Osteocyte (in vitro differentiated cells): Measurements from ENCODE around the gene SCGB1A1. TPM values are rescaled to one million over a fixed set of nuclear protein-coding genes. Genes with fewer than 3 reads are reported as not detected.

Experiments used
- DNase-seq: peaks from one replicate; pipeline ENCODE4 v3.0.0; 2021; ENCODE audit warnings: mixed read lengths; ENCODE audit not compliant: unreplicated experiment; ENCODE audit errors: extremely low spot score
- H3K27ac Mint-ChIP-seq: one replicate; pipeline ENCODE4 v1.8.0; 2021; ENCODE audit warnings: mild to moderate bottlenecking, mixed read lengths; ENCODE audit not compliant: unreplicated experiment
- H3K27me3 Mint-ChIP-seq: one replicate; pipeline ENCODE4 v1.8.0; 2021; ENCODE audit warnings: mixed read lengths; ENCODE audit not compliant: unreplicated experiment
- H3K36me3 Mint-ChIP-seq: one replicate; pipeline ENCODE4 v1.8.0; 2021; ENCODE audit warnings: mixed read lengths; ENCODE audit not compliant: unreplicated experiment
- H3K4me1 Mint-ChIP-seq: one replicate; pipeline ENCODE4 v1.8.0; 2021; ENCODE audit warnings: mixed read lengths; ENCODE audit not compliant: unreplicated experiment
- H3K4me3 Mint-ChIP-seq: one replicate; pipeline ENCODE4 v1.8.0; 2021; ENCODE audit warnings: mild to moderate bottlenecking, moderate library complexity, mixed read lengths; ENCODE audit not compliant: unreplicated experiment
- H3K9me3 Mint-ChIP-seq: one replicate; pipeline ENCODE4 v1.8.0; 2021; ENCODE audit warnings: mixed read lengths; ENCODE audit not compliant: unreplicated experiment
- total RNA-seq: library from RNA; stranded (reverse); gene quantifications from 2 replicates; pipeline ENCODE4 v1.2.1, GENCODE V29; 2021
- TF ChIP-seq, protein P1 (sequence below): fragments of 200-600 bp; sonication (generic); IDR thresholded peaks from 2 replicates; pipeline ENCODE4 v1.5.0; 2021; ENCODE audit warnings: antibody characterized with exemption, mild to moderate bottlenecking, moderate library complexity

The SCGB1A1 gene
- total RNA-seq, 1 donor from 2014 or later: not detected

DNA sequence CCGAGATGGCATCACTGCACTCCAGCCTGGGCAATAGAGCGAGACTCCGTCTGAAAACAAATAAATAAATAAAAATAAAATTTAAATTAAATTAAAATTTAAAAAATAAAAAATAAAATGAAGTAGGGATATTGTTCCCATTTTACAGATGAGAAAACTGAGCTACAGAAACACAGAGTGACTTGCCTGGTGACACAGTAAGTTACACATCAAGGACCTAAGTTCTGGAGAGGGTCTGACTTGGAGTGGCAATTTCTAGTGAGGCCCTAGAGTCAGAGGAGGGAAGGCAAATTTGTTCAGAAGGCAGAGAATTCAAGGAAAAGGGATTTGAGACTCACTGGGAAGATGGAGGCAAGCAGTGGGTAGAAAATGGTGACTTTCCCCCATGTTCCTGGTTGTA is 2.0 kb downstream of the SCGB1A1 start:
- H3K9me3 Mint-ChIP-seq: no peaks in the 10 kb centered on the region
- H3K36me3 Mint-ChIP-seq: no peaks in the 10 kb centered on the region
- H3K4me3 Mint-ChIP-seq: no peak overlapping the region
- DNase-seq: no peak
- TF ChIP-seq, protein P1, sequence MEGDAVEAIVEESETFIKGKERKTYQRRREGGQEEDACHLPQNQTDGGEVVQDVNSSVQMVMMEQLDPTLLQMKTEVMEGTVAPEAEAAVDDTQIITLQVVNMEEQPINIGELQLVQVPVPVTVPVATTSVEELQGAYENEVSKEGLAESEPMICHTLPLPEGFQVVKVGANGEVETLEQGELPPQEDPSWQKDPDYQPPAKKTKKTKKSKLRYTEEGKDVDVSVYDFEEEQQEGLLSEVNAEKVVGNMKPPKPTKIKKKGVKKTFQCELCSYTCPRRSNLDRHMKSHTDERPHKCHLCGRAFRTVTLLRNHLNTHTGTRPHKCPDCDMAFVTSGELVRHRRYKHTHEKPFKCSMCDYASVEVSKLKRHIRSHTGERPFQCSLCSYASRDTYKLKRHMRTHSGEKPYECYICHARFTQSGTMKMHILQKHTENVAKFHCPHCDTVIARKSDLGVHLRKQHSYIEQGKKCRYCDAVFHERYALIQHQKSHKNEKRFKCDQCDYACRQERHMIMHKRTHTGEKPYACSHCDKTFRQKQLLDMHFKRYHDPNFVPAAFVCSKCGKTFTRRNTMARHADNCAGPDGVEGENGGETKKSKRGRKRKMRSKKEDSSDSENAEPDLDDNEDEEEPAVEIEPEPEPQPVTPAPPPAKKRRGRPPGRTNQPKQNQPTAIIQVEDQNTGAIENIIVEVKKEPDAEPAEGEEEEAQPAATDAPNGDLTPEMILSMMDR: no peak
- H3K4me1 Mint-ChIP-seq: peaks cover 15% of the 10 kb centered on the region
- H3K27me3 Mint-ChIP-seq: peaks cover 2% of the 10 kb centered on the region
- H3K27ac Mint-ChIP-seq: no peak overlapping the region

DNA sequence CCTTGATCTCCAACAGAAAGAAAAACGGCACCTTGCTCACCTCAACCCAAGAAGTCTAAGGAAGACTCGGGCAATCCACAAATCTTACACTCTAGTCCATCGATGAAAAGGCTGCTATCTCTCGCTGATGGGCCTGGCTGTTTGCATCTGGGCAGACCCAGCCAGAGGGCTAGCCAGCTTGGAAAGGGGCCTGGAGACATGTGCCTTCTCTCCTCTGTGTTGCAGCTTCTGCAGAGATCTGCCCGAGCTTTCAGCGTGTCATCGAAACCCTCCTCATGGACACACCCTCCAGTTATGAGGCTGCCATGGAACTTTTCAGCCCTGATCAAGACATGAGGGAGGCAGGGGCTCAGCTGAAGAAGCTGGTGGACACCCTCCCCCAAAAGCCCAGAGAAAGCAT is 3.2 kb downstream of the SCGB1A1 start:
- Mint-ChIP-seq H3K27me3 (peaks cover 2% of the 10 kb centered on the region), H3K27ac (no peak overlapping the region), H3K4me3 (no peak overlapping the region), H3K9me3 (no peaks in the 10 kb centered on the region), H3K36me3 (no peaks in the 10 kb centered on the region), H3K4me1 (peaks cover 26% of the 10 kb centered on the region)
- DNase-seq: no peak
- TF ChIP-seq, protein P1: no peak

DNA sequence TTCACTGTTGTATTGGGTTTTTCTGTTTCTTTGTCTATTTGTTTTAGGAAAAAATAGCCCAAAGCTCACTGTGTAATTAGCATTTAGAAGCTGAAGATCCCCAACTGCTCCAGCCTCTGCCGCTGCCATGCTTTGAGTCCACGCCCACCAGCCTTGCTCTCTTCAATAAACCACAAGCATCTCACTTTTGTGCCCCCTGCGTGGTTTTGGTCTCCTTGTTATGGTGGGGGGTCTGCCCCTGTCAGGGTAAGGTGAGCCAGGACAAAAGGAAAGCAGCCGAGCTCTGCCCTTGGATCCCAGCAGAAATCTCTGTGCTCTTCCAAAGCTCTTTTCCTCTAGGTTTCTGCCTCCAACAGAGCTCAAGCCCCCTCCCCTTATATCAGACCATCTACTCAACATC is 4.2 kb downstream of the SCGB1A1 start:
- TF ChIP-seq, protein P1: no peak
- Mint-ChIP-seq H3K4me3 (no peak overlapping the region), H3K27me3 (peaks cover 2% of the 10 kb centered on the region), H3K4me1 (peaks cover 35% of the 10 kb centered on the region), H3K36me3 (no peaks in the 10 kb centered on the region), H3K27ac (no peak overlapping the region), H3K9me3 (no peaks in the 10 kb centered on the region)
- DNase-seq: no peak

DNA sequence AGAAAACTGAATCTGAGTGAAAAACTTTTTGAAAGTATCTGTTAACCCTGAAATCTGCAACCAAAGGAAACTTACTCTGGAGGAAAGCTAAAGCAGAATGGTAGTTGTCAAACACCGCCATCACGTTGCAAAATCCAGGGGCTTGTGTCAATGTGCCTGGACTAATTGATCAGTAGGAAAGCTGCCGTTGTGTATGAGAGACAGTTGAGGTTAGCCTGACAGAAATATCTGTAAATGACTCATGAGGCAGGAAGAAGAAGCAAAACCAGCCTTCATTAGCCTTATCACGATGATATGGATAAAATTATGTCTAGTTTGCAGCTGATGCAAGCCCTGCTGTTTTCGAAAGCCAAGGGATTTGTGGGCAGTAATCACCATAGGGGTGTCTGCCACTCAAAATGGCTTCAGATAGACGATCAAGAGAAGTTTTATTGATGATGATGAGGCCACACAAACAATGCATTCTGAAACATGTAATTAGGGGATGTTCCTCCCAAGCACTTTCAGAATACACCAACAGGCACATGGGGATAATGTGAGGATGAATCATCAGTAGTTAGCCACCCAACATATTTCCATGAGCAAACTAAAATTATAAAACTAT is 8.9 kb downstream of the SCGB1A1 start:
- Mint-ChIP-seq H3K27me3 (no peaks in the 10 kb centered on the region), H3K36me3 (no peaks in the 10 kb centered on the region), H3K27ac (peak overlapping the region; percentile 79), H3K4me1 (peaks cover 66% of the 10 kb centered on the region), H3K4me3 (no peak overlapping the region), H3K9me3 (no peaks in the 10 kb centered on the region)
- DNase-seq: no peak
- TF ChIP-seq, protein P1: no peak

DNA sequence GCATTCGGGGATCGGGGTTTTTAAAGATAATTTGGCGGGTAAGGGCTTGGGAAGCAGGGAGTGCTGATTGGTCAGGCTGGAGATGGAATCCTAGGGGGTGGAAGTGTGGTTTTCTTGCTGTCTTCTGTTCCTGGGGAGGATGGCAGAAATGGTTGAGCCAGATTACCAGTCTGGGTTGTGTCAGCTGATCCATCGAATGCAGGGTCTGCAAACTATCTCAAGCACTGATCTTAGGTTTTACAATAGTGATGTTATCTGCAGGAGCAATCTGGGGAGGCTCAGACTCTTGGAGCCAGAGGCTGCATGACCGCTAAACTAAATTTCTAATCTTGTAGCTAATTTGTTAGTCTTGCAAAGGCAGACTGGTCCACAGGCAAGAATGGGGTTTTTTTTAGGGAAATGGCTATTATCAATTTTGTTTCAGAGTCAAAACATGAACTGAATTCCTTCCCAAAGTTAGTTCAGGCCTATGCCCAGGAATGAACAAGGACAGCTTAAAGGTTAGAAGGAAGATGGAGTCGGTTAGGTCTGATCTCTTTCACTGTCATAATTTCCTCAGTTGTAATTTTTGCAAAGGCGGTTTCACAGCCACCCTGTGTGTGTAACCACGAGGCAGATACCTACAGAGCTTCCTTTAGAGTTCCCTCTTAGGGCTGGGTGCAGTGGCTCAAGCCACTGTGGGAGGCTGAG is 10.2 kb downstream of the SCGB1A1 start:
- Mint-ChIP-seq H3K9me3 (no peaks in the 10 kb centered on the region), H3K36me3 (no peaks in the 10 kb centered on the region), H3K4me1 (peaks cover 64% of the 10 kb centered on the region), H3K27me3 (no peaks in the 10 kb centered on the region), H3K4me3 (no peak overlapping the region), H3K27ac (peak overlapping the region; percentile 25)
- TF ChIP-seq, protein P1: no peak
- no peak for DNase-seq
